OCI-LY1 (cell line): ENCODE measurements around the gene MYO10.

Source experiments
- CTCF ChIP-seq: fragments of 200-600 bp; sonication (generic), shearing (Covaris generic); IDR thresholded peaks from 2 replicates; pipeline ENCODE4 v1.5.1; 2017; ENCODE audit warnings: mild to moderate bottlenecking, antibody characterized with exemption, low read length, moderate library complexity, mixed read lengths
- EZH2 ChIP-seq: fragments of 200-600 bp; sonication (generic), shearing (Covaris generic); IDR thresholded peaks from 2 replicates; pipeline ENCODE4 v1.8.0; 2017; ENCODE audit warnings: borderline replicate concordance, mixed run types, mild to moderate bottlenecking, antibody characterized with exemption, low read length, moderate library complexity, mixed read lengths

GRCh38 chr5:16888694-16889124 lies 47.4 kb downstream of the MYO10 start:
- TF ChIP-seq CTCF, result no peak
- TF ChIP-seq EZH2, result no peak
